K562 (cell line): Measurements from ENCODE around the gene TMCC1. TPM values are rescaled to one million over a fixed set of nuclear protein-coding genes. Genes with fewer than 3 reads are reported as not detected.
A peak's percentile ranks its signal among the peaks of the same experiment; 100 is the strongest.

Source experiments
- ATAC-seq: fragments of 200-7000 bp; cut with Tn5 transposase; 3 replicates; pipeline ENCODE4 v1.9.1; 2020; ENCODE audit warnings: moderate library complexity
- BruUV-seq: library from RNA; stranded (reverse); fragments of 400-500 nt; replicated peaks from 2 replicates; lab custom pipeline; 2021; lab: Mats Ljungman, UMichigan
- CTCF ChIA-PET: fragments of 300-600 bp; formaldehyde crosslinking; extraction: SDS; loops from one replicate; lab custom pipeline; 2021; ENCODE audit warnings: low intra/inter-chr PET ratio; lab: Yijun Ruan, JAX
- POLR2A ChIA-PET: fragments of 300-600, 350-650 bp; sonication (Branson Sonifier 250); formaldehyde crosslinking; extraction: SDS; loops from one replicate; lab custom pipeline; 2021; ENCODE audit warnings: antibody characterized with exemption, inconsistent platforms; lab: Yijun Ruan, JAX
- DNase-seq, 4 experiments: peaks; one replicate each; pipeline versions ENCODE4 v3.0.0 to v3.0.0-alpha.2; 2011 to 2018; ENCODE audit warnings: low spot score in 3 of 4, mixed read lengths in 3 of 4; ENCODE audit errors: extremely low read depth in 1 of 4
- FAIRE-seq: peaks from 2 replicates; lab custom pipeline; 2011; peaks lifted over from hg19 to GRCh38; lab: Jason Lieb, UNC
- H2AFZ ChIP-seq: 2 replicates; pipeline ENCODE4 v1.6.0; 2011; ENCODE audit warnings: low read depth, low read length, control low read depth, inconsistent platforms
- H3K27ac ChIP-seq: fragments of 200-600 bp; 3 replicates; pipeline ENCODE4 v1.8.0; 2011; ENCODE audit warnings: low read depth, mild to moderate bottlenecking, control low read depth, inconsistent platforms, low read length, moderate library complexity, mixed read lengths; ENCODE audit errors: extremely low read depth
- H3K27me3 ChIP-seq, 2 experiments: fragments of 300-600 bp in 1 of 2; 2 replicates in 1 of 2; 3 replicates in 1 of 2; pipeline versions ENCODE4 v1.6.0 to v1.8.0; 2011; ENCODE audit warnings: inconsistent platforms in 2 of 2, low read length in 2 of 2, mild to moderate bottlenecking in 1 of 2, mixed read lengths in 1 of 2, moderate library complexity in 1 of 2; ENCODE audit not compliant: control insufficient read depth in 2 of 2, insufficient read depth in 2 of 2
- H3K36me3 ChIP-seq: fragments of 300-600 bp; 3 replicates; pipeline ENCODE4 v1.8.0; 2011; ENCODE audit warnings: mild to moderate bottlenecking, low read length, inconsistent platforms; ENCODE audit not compliant: control insufficient read depth, insufficient read depth
- H3K4me1 ChIP-seq, 2 experiments: fragments of 200-600 bp in 1 of 2; replicated peaks in 1 of 2; 2 replicates in 1 of 2; 3 replicates in 1 of 2; pipeline versions ENCODE4 v1.5.1 to v1.8.0; 2011; ENCODE audit warnings: inconsistent platforms in 2 of 2, low read length in 2 of 2, mild to moderate bottlenecking in 1 of 2, mixed read lengths in 1 of 2, moderate library complexity in 1 of 2; ENCODE audit not compliant: control insufficient read depth in 2 of 2, insufficient read depth in 2 of 2
- H3K4me2 ChIP-seq: 2 replicates; pipeline ENCODE4 v1.6.1; 2011; ENCODE audit warnings: low read length, control low read depth, inconsistent platforms, mixed read lengths; ENCODE audit not compliant: insufficient read depth
- H3K4me3 ChIP-seq: fragments of 200-600 bp; sonication (generic), shearing (Covaris generic); 2 replicates; pipeline ENCODE4 v1.5.1; 2016; ENCODE audit warnings: control low read depth, inconsistent platforms
- H3K79me2 ChIP-seq: fragments of 200-600 bp; 3 replicates; pipeline ENCODE4 v1.8.0; 2011; ENCODE audit warnings: low read length, inconsistent platforms; ENCODE audit not compliant: control insufficient read depth, insufficient read depth
- H3K9ac ChIP-seq, 2 experiments: 2 replicates each; pipeline versions ENCODE4 v1.6.0 to v1.6.1; 2011; ENCODE audit warnings: low read depth in 2 of 2, low read length in 2 of 2, control low read depth in 1 of 2, inconsistent platforms in 1 of 2, mild to moderate bottlenecking in 1 of 2, mixed read lengths in 1 of 2; ENCODE audit not compliant: insufficient read depth in 1 of 2
- H3K9me1 ChIP-seq: one replicate; pipeline ENCODE4 v1.6.0; 2011; ENCODE audit warnings: inconsistent platforms, mild to moderate bottlenecking, low read length, moderate library complexity; ENCODE audit not compliant: control insufficient read depth, insufficient read depth
- H3K9me3 ChIP-seq: replicated peaks from 2 replicates; pipeline ENCODE4 v1.5.1; 2011; ENCODE audit warnings: low read depth, low read length, inconsistent platforms; ENCODE audit not compliant: control insufficient read depth, insufficient read depth
- H4K20me1 ChIP-seq: replicated peaks from 2 replicates; pipeline ENCODE4 v1.6.1; 2011; ENCODE audit warnings: low read length, inconsistent platforms, mixed read lengths; ENCODE audit not compliant: control insufficient read depth, insufficient read depth
- CBFA2T3 ChIP-seq: fragments of 450-650 bp; IDR thresholded peaks from 2 replicates; pipeline ENCODE4 v1.6.1; 2017
- CBX1 ChIP-seq: sonication (generic); IDR thresholded peaks from 2 replicates; pipeline ENCODE4 v1.6.1; 2016; ENCODE audit warnings: antibody characterized with exemption, low read depth, mild to moderate bottlenecking
- CBX5 ChIP-seq: IDR thresholded peaks from 2 replicates; pipeline ENCODE4 v1.6.1; 2014; ENCODE audit warnings: low read depth, borderline replicate concordance
- MCM2 ChIP-seq: fragments of 450-650 bp; IDR thresholded peaks from 2 replicates; pipeline ENCODE4 v1.6.1; 2017; ENCODE audit warnings: low read depth, mild to moderate bottlenecking
- NFRKB ChIP-seq: fragments of 450-650 bp; IDR thresholded peaks from 2 replicates; pipeline ENCODE4 v1.6.1; 2016; ENCODE audit warnings: low read depth
- RBM34 ChIP-seq: fragments of 200-400 bp; formaldehyde crosslinking; IDR thresholded peaks from 2 replicates; pipeline ENCODE4 v1.6.1; 2018; ENCODE audit warnings: low read length, borderline replicate concordance; ENCODE audit not compliant: insufficient read depth
- RFX1 ChIP-seq: fragments of 450-650 bp; IDR thresholded peaks from 2 replicates; pipeline ENCODE4 v1.6.1; 2016; ENCODE audit warnings: mild to moderate bottlenecking, moderate library complexity
- SMC3 ChIP-seq: conservative IDR thresholded peaks from 2 replicates; pipeline ENCODE4 v1.6.1; 2011; ENCODE audit warnings: low read depth, low read length, improper control_type of control experiment; ENCODE audit not compliant: insufficient read depth
- STAT5A ChIP-seq: IDR thresholded peaks from 2 replicates; pipeline ENCODE4 v1.6.1; 2012; ENCODE audit warnings: low read length, inconsistent platforms, borderline replicate concordance
- TOE1 ChIP-seq, 2 experiments: fragments of 450-650 bp in 1 of 2; sonication (generic) in 1 of 2; formaldehyde crosslinking in 1 of 2; IDR thresholded peaks; 2 replicates each; pipeline versions ENCODE4 v1.7.1 to v1.8.0; 2016 to 2022; ENCODE audit warnings: borderline replicate concordance in 2 of 2, mild to moderate bottlenecking in 2 of 2, antibody characterized with exemption in 1 of 2, inconsistent platforms in 1 of 2, low read depth in 1 of 2, missing genetic modification reagents in 1 of 2, moderate library complexity in 1 of 2
- TRIM24 ChIP-seq, 2 experiments: fragments of 450-650 bp; IDR thresholded peaks; 2 replicates each; pipeline ENCODE4 v1.6.1; 2016
- TRIM28 ChIP-seq: fragments of 450-650 bp; IDR thresholded peaks from 2 replicates; pipeline ENCODE4 v1.6.1; 2017
- XRCC3 ChIP-seq: fragments of 450-650 bp; IDR thresholded peaks from 2 replicates; pipeline ENCODE4 v1.6.1; 2017; ENCODE audit warnings: mild to moderate bottlenecking, moderate library complexity
- ZEB2 ChIP-seq: fragments of 450-650 bp; IDR thresholded peaks from 2 replicates; pipeline ENCODE4 v1.6.1; 2016
- ZNF133 ChIP-seq: fragments of 250-450 bp; sonication (Bioruptor Pico); IDR thresholded peaks from 2 replicates; pipeline ENCODE4 v1.4.0; 2020; ENCODE audit warnings: mild to moderate bottlenecking
- ZNF212 ChIP-seq: fragments of 450-650 bp; formaldehyde crosslinking; IDR thresholded peaks from 2 replicates; pipeline ENCODE4 v1.4.0; 2020; ENCODE audit warnings: mild to moderate bottlenecking
- ZNF695 ChIP-seq: fragments of 450-650 bp; formaldehyde crosslinking; IDR thresholded peaks from 2 replicates; pipeline ENCODE4 v1.4.0; 2020; ENCODE audit warnings: mild to moderate bottlenecking, moderate library complexity
- WGBS: fragments of 100-300 bp; shearing (Covaris generic); methylation state at CpG from one replicate; pipeline ENCODE4 v1.1.6; 2016; ENCODE audit warnings: low coverage, mixed read lengths; ENCODE audit not compliant: insufficient coverage; ENCODE audit errors: missing lambda C conversion rate; 5-methylcytosine and 5-hydroxymethylcytosine counted together
- in situ Hi-C: fragments of 300-500 bp; cut with MboI; formaldehyde crosslinking; loops from 4 replicates; pipeline ENCODE4 v1.15.0; 2018; ENCODE audit warnings: inconsistent platforms, mixed read lengths
- intact Hi-C: fragments of 100-400 bp; cut with micrococcal nuclease; formaldehyde crosslinking; loops from 2 replicates; pipeline ENCODE4 v1.14.2; 2022
- polyA plus RNA-seq, 8 experiments: library from polyadenylated mRNA; depleted of rRNA in 4 of 8; stranded (reverse) in 5 of 8; unstranded in 3 of 8; fragments of >200 nt; fragmentation: Nextera tagmentation in 2 of 8; fragmentation: Illumina TruSeq in 1 of 8; extraction: Ambion mirVana in 2 of 8; extraction: Trizol in 1 of 8; gene quantifications; 2 replicates each; pipeline versions ENCODE4 v1.2.1 to v1.2.3, GENCODE V29; 2011 to 2014; ENCODE audit warnings: inconsistent platforms in 1 of 8, missing spikeins in 1 of 8
- total RNA-seq, 7 experiments: library from RNA; depleted of rRNA in 6 of 7; stranded (reverse); fragments of >200 nt in 6 of 7; fragmentation: Illumina TruSeq in 2 of 7; extraction: Trizol in 2 of 7; gene quantifications; 2 replicates each; pipeline versions ENCODE4 v1.2.1 to v1.2.3, GENCODE V29; 2011 to 2021; ENCODE audit warnings: low replicate concordance in 1 of 7
- TF ChIP-seq, protein P1 (sequence below): sonication (generic); formaldehyde crosslinking; IDR thresholded peaks from 2 replicates; pipeline ENCODE4 v1.4.0; 2020; ENCODE audit warnings: mild to moderate bottlenecking, missing genetic modification reagents
- TF ChIP-seq, protein P2 (sequence below): fragments of 450-650 bp; formaldehyde crosslinking; IDR thresholded peaks from 2 replicates; pipeline ENCODE4 v1.4.0; 2020; ENCODE audit warnings: mild to moderate bottlenecking, moderate library complexity

Gene TMCC1
- total and polyA plus RNA-seq, 9 of the 15 experiments (the other 6 are each of a cell fraction or from before 2014, with no cell fraction given) = 0.89 to 8.7 (median 4.0) TPM

DNA sequence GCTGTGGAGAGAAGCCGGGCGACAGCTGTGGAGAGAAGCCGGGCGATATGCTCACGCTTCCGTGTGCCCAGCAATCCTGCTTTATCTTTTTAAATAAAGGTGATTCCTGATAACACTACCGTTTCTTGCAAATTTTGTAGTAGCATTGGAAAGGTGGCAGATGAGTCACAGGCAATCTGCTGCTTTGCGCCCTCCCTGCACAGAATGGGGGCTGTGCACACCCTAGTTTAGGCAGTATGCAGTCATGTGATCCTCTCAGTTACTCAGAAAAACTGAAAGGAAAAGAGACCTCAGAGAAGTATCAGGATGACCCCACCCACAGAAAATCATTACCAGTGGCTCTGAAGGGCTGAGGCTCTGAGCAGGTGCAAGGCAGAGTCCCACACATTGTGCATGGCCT is 24.9 kb upstream of the TMCC1 start (continued):
- TF ChIP-seq ZNF695 (CRISPR knock-in tag) = no peak
- TF ChIP-seq, protein P1, sequence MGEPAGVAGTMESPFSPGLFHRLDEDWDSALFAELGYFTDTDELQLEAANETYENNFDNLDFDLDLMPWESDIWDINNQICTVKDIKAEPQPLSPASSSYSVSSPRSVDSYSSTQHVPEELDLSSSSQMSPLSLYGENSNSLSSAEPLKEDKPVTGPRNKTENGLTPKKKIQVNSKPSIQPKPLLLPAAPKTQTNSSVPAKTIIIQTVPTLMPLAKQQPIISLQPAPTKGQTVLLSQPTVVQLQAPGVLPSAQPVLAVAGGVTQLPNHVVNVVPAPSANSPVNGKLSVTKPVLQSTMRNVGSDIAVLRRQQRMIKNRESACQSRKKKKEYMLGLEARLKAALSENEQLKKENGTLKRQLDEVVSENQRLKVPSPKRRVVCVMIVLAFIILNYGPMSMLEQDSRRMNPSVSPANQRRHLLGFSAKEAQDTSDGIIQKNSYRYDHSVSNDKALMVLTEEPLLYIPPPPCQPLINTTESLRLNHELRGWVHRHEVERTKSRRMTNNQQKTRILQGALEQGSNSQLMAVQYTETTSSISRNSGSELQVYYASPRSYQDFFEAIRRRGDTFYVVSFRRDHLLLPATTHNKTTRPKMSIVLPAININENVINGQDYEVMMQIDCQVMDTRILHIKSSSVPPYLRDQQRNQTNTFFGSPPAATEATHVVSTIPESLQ = no peak
- no peak for TF ChIP-seq NFRKB
- no peak for TF ChIP-seq CBFA2T3
- no peak for TF ChIP-seq SMC3
- no peak for TF ChIP-seq ZNF133 (CRISPR knock-in tag)

DNA sequence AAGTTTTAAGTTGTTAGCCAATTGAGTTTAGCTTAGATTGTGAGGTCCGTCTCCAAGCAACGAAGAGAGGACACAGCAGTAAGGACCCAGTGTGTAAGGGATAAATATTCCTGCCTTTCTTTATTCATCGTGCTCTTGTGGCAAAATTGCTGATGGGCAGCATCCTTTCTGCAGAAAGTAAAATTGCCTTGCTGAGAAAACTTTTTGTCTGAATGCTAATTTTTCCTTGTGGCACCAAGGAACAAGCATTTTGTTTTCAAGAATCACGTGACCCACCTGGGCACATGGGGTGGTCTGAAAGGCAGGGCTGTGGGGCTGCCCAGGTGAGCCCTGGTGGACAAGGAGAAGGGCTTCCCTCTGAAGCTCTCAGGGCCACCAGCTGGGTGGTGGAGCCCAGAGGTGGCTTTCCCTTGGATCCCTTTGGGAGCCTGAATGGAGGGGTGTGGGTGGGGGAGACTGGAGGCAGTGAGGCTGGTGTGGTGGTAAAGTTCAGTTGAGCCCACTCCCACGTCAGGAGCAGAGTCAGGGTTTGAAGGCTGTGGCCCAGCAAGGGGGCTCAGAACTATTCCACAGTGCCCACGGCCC is 24.0 kb upstream of the TMCC1 start:
- intact Hi-C loops = no loop called here
- Histone ChIP-seq H3K27me3 (peaks cover 0 to 4% of the 10 kb centered on the region in 2 experiments; a peak in 1 of 5 replicates), H3K79me2 (no peaks in the 10 kb centered on the region), H3K27ac (no peak overlapping the region), H4K20me1 (no peaks in the 10 kb centered on the region), H3K36me3 (no peaks in the 10 kb centered on the region), H2AFZ (no peak overlapping the region), H3K9me1 (no peaks in the 10 kb centered on the region), H3K4me1 (no peaks in the 10 kb centered on the region; a peak in 1 of 5 replicates), H3K9ac (no peak overlapping the region), H3K4me3 (no peak overlapping the region), H3K9me3 (peaks cover 3% of the 10 kb centered on the region; the same call in 1 of the 2 replicates), H3K4me2 (no peak overlapping the region)
- CTCF ChIA-PET = no interaction called here
- BruUV-seq = no TSS peak
- in situ Hi-C loops = no loop called here
- WGBS = 10% methylated on average over 6 of the region's 6 CpGs
- ATAC-seq (no peak), DNase-seq (no peak), FAIRE-seq (no peak)
- POLR2A ChIA-PET = no interaction called here
- peak; percentile 85; the same call in 1 of the 2 replicates for TF ChIP-seq CBX1
- TF ChIP-seq, protein P2, sequence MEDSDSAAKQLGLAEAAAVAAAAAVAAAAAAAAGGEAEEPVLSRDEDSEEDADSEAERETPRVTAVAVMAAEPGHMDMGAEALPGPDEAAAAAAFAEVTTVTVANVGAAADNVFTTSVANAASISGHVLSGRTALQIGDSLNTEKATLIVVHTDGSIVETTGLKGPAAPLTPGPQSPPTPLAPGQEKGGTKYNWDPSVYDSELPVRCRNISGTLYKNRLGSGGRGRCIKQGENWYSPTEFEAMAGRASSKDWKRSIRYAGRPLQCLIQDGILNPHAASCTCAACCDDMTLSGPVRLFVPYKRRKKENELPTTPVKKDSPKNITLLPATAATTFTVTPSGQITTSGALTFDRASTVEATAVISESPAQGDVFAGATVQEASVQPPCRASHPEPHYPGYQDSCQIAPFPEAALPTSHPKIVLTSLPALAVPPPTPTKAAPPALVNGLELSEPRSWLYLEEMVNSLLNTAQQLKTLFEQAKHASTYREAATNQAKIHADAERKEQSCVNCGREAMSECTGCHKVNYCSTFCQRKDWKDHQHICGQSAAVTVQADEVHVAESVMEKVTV (CRISPR knock-in tag) = no peak
- TF ChIP-seq XRCC3 = peak; percentile 86; the same call in 1 of the 2 replicates
- TF ChIP-seq TRIM28 = peak; percentile 98
- TF ChIP-seq TRIM24 (IDR thresholded peaks at IDR 0.05) = peak in 1 of 2 experiments; percentile 74; a peak in 2 of 4 replicates
- TF ChIP-seq STAT5A = no peak
- TF ChIP-seq MCM2 = no peak
- peak; percentile 95 for TF ChIP-seq CBX5
- no peak for TF ChIP-seq NFRKB
- TF ChIP-seq RBM34 = no peak
- peak; percentile 16; the same call in 1 of the 2 replicates for TF ChIP-seq RFX1
- no peak for TF ChIP-seq TOE1 (IDR thresholded peaks at IDR 0.05; ENCODE audit: borderline replicate concordance)
- TF ChIP-seq TOE1 (CRISPR knock-in tag; IDR thresholded peaks at IDR 0.05; ENCODE audit: borderline replicate concordance, low read depth) = no peak
- TF ChIP-seq ZNF212 (CRISPR knock-in tag) = no peak
- TF ChIP-seq ZEB2 = peak; percentile 85
